Fibroblast of skin of abdomen (primary cell): ENCODE results near the gene NUMA1.
A peak's percentile ranks its signal among the peaks of the same experiment; 100 is the strongest.

ENCODE experiments used
- DNase-seq: peaks from one replicate; pipeline ENCODE4 v3.0.0-alpha.2; 2013

NUMA1 gene

GRCh38 chr11:72013765-72014711 is 66.3 kb downstream of the NUMA1 start:
- no peak for DNase-seq

DNA sequence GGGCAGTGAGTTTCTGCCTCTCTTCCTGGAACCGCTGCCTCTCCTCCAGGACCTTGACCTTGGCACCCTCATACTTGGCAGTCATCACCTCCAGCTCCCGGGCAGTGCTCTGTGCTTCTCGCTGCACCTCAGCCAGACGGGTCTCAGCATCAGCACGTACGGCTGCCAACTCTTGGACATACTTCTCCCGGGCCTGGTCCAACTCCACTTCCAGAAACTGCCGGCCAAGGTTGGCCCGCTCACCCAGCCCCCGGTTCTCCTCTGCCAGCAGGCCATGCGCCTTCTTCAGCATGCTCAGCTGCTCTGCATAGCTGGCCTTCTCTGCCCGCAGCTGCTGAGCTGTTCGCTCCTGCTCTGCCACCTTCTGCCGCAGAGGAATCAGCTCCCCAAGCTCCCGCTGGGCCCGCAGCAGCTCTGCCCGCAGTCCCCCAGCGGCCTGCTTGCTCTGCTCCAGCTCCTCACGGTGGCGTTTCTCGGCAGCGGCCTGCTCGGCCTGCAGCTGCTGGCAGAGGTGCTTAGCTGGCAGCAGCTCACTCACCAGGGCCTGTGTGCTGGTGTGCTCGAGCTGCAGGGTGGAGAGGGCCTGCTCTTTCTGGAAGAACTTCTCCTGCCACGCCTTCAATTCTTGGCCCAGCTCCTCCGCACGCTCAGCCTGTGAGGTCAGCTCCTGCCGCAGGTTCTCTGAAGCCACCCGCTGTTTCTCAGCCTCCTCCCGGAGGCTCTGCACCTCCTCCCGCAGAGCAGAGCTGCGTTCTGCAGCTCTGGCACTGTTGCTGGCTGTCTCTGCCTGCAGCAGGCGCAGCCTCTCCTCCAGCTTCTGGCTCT is 67.2 kb downstream of the NUMA1 start:
- DNase-seq: peak; percentile 30

- no peak for DNase-seq
These were observed 68.2 kb downstream of the NUMA1 start for GRCh38 chr11:72012091-72012630.

- no peak for DNase-seq
These were observed 69.7 kb downstream of the NUMA1 start for GRCh38 chr11:72010529-72011233.

- no peak for DNase-seq
These were observed 71.2 kb downstream of the NUMA1 start for GRCh38 chr11:72009156-72009555.

- no peak for DNase-seq
These were observed 71.6 kb downstream of the NUMA1 start for GRCh38 chr11:72008728-72009127.

GRCh38 chr11:72007587-72007986 is 72.8 kb downstream of the NUMA1 start:
- DNase-seq: no peak

GRCh38 chr11:72007089-72007476 is 73.3 kb downstream of the NUMA1 start:
- DNase-seq: no peak

GRCh38 chr11:72006309-72007088 is 73.8 kb downstream of the NUMA1 start:
- no peak for DNase-seq

- no peak for DNase-seq
These were observed 74.7 kb downstream of the NUMA1 start for GRCh38 chr11:72005347-72006260.

DNA sequence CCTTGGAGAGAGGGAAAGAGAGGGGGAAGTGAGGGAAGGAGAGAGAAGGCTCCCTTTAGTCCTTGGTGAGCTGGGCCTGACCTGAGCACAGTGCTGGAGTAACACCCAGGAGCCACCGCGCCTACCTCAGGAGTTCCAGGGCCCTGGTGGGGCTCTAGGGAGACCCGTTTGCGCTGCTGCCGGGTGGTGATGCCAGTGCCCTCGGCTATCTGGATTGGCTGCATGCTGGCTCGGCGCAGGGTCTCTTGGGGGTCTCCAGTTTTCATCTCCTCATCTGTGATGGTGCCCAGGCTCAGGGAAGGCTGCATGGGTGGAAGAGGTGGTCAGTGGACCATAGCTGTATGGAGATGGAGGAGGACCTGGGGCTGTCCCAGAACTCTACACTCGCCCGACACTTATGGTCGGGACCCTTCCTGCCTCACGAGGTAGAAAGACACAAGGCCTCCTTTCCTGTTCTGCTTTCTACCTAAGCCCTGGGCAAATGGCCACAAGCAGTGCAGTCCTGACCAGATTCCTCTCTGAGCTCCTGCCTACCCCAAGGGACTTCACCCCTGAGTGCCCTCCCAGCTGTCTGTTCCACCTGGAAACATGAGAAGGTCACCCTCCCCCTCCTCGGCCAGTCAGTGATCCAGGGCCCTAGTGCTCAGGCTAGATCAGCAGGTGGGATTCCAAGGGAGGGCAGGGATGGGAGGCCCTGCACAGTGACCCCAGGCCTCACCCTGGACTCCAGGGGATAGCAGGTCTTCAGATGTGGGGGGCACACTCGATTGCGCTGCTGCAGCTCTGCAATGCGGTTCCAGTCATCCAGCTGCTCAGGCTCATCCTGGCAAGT is 75.6 kb downstream of the NUMA1 start:
- no peak for DNase-seq

DNA sequence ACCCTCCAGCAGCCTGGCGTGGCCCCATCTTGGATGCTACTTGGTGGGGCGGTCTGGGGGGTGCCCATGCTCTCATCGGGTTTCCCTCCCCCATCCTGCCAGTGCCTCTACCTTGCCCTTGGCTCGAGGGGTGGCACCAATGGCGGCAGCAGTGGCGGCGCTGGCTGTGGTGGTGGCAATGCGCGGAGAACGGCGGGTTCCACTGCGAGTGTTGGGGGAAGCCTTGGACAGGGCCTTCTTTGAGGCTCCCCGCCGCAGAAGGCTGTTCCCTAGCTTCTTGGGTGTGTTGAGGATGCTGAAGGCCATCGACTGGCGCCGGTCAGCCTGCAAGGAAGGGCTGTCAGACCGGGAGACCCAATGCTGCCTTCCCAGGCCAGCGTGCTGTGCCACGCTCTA is 76.6 kb downstream of the NUMA1 start:
- no peak for DNase-seq

- DNase-seq: no peak
These were observed 77.2 kb downstream of the NUMA1 start for GRCh38 chr11:72002841-72003775.

GRCh38 chr11:72001834-72002591 is 78.3 kb downstream of the NUMA1 start:
- peak; percentile 38 for DNase-seq

DNA sequence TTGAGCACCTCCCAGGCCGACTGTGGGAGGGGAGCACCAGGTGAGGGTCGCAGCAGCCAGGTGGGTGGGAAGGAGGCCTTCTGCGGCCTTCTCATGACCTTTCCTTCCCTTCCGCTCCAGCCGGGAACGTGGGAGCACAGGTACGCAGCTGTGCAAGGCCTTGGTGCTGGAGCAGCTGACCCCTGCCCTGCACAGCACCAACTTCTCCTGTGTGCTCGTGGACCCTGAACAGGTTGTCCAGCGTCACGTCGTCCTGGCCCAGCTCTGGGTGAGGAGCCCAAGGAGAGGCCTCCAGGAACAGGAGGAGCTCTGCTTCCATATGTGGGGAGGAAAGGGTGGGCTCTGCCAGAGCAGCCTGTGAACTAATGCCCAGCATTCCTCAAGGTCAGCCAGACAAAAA is 79.1 kb downstream of the NUMA1 start:
- DNase-seq: no peak

DNA sequence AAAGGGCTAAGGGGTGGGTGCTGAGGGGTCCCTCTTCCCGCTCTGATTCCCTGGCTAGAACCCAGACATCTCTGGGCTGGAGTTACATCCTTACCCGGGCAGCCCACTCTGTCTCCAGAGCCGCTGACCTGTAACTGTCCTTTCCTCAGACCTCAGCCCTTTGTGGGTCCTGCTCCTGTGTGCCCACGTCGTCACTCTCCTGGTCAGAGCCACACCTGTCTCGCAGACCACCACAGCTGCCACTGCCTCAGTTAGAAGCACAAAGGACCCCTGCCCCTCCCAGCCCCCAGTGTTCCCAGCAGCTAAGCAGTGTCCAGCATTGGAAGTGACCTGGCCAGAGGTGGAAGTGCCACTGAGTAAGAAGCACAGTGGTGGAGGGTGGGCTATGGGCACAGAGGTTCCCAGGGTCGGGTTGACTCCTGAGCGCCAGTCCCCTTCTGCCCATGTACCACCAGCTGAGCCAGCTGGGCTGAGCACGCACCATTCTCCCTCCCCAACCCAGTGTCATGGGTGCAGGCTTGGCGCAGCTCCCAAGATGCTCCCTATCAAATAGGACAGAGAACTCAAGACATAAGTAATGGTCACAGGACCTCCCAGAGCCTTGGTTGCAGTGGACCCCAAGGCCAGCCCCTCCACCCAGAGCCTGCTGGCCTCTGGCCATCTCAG is 80.0 kb downstream of the NUMA1 start:
- no peak for DNase-seq

DNA sequence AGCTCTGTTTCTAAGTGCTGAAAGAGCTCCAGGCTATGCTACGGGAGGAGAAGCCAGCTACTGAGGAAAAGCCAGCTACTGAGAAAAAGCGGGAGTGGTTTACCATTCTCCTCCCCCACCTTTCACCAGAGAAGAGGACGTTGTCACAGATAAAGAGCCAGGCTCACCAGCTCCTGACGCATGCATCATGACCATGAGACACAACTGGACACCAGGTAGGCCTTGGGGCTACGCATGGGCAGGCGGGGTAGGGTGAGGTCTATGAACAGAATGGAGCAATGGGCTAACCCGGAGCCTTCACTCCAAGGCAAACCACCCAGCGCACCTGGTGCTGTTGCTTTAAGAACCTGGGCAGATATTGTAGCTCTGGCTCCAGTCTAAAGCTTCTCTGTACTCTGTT is 80.5 kb downstream of the NUMA1 start:
- no peak for DNase-seq
